Lower leg skin (tissue), 4 donors: ENCODE results near the gene EXO5. TPM values are rescaled to one million over a fixed set of nuclear protein-coding genes. Genes with fewer than 3 reads are reported as not detected.
"Not testable (repeated sequence)": the region's sequence is repeated elsewhere in the genome, so short reads cannot be mapped to it uniquely, and the experiment has no call there.

ENCODE experiments used
- DNase-seq, 2 donors: peaks; one replicate each; pipeline ENCODE4 v3.0.0-alpha.2; 2019; ENCODE audit warnings: low spot score in 2 of 2
- H3K4me3 ChIP-seq: fragments of 200-600 bp; sonication (generic); 2 replicates; pipeline ENCODE4 v1.5.1; 2017; ENCODE audit warnings: mild to moderate bottlenecking, low read depth; ENCODE audit not compliant: poor library complexity, severe bottlenecking
- CTCF ChIP-seq, 3 donors: fragments of 450-650 bp; IDR thresholded peaks; one replicate each; pipeline ENCODE4 v1.5.1; 2016; ENCODE audit warnings: antibody characterized with exemption in 3 of 3, mild to moderate bottlenecking in 3 of 3, moderate library complexity in 2 of 3
- POLR2A ChIP-seq, 2 donors: fragments of 450-650 bp; IDR thresholded peaks; one replicate each; pipeline ENCODE4 v1.6.1; 2016 to 2017; ENCODE audit warnings: antibody characterized with exemption in 2 of 2, mild to moderate bottlenecking in 1 of 2, moderate library complexity in 1 of 2
- WGBS, 2 donors: methylation state at CpG; one replicate each; pipeline ENCODE4 v1.1.5; 2018; 5-methylcytosine and 5-hydroxymethylcytosine counted together
- intact Hi-C: fragments of 100-400 bp; cut with DNase I; formaldehyde crosslinking; loops from one replicate; pipeline ENCODE4 v1.15.0; 2023; ENCODE audit warnings: low total_unique reads
- total RNA-seq, 4 donors: library from RNA; depleted of rRNA; stranded (reverse); fragments of >200 nt; gene quantifications; one replicate each; pipeline ENCODE4 v1.1.0, GENCODE V29; 2016

The EXO5 gene
- total RNA-seq, 4 donors from 2014 or later = 4.2 to 6.0 (median 5.1) TPM

DNA sequence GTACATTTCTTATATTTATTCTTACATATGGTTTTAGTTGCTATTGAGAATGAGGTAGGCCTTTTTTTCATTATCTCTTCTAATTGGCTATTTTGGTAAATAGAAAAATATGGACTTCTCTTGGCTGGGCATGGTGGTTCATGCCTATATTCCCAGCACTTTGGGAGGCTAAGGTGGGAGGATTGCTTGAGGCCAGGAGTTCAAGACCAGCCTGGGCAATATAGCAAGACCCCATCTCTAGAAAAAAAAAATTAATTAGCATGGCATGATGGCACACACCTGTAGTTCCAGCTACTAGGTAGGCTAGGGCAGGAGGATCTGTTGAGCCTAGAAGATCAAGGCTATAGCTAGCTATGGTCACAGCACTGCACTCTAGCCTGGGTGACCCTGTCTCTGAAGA is 26.0 kb downstream of the EXO5 start:
- no peak for DNase-seq
- intact Hi-C loops = no loop called here
- no peak for TF ChIP-seq CTCF (IDR thresholded peaks at IDR 0.05)
- TF ChIP-seq POLR2A (IDR thresholded peaks at IDR 0.05) = no peak
- no peak overlapping the region for H3K4me3 ChIP-seq

- 95 to 98% methylated on average over 2 of the region's 2 CpGs for WGBS, 2 donors
- TF ChIP-seq POLR2A (IDR thresholded peaks at IDR 0.05) = no peak
- no peak for TF ChIP-seq CTCF (IDR thresholded peaks at IDR 0.05)
- intact Hi-C loops = no loop called here
Measured at GRCh38 chr1:40535732-40536131, 27.2 kb downstream of the EXO5 start.

GRCh38 chr1:40539338-40539737 is 30.8 kb downstream of the EXO5 start:
- no peak for TF ChIP-seq POLR2A (IDR thresholded peaks at IDR 0.05)
- TF ChIP-seq CTCF (IDR thresholded peaks at IDR 0.05) = no peak

More at GRCh38 chr1:40535732-40536131, 27.2 kb downstream of the EXO5 start:
- DNase-seq = no peak
- H3K4me3 ChIP-seq = no peak overlapping the region

GRCh38 chr1:40546957-40547356 is 38.4 kb downstream of the EXO5 start:
- TF ChIP-seq POLR2A (IDR thresholded peaks at IDR 0.05) (no peak), CTCF (IDR thresholded peaks at IDR 0.05) (no peak)
- no peak overlapping the region for H3K4me3 ChIP-seq
- DNase-seq = no peak
- WGBS, 2 donors = 93 to 96% methylated on average over 4 of the region's 4 CpGs
- intact Hi-C loops = no loop called here

More at GRCh38 chr1:40539338-40539737, 30.8 kb downstream of the EXO5 start:
- intact Hi-C loops = no loop called here
- no peak for DNase-seq
- WGBS, 2 donors = 79 to 81% methylated on average over 7 of the region's 7 CpGs
- no peak overlapping the region for H3K4me3 ChIP-seq

- intact Hi-C loops = no loop called here
- no peak for TF ChIP-seq POLR2A (IDR thresholded peaks at IDR 0.05)
- no peak for TF ChIP-seq CTCF (IDR thresholded peaks at IDR 0.05)
- DNase-seq = no peak
Measured at GRCh38 chr1:40553017-40553416, 44.5 kb downstream of the EXO5 start.

DNA sequence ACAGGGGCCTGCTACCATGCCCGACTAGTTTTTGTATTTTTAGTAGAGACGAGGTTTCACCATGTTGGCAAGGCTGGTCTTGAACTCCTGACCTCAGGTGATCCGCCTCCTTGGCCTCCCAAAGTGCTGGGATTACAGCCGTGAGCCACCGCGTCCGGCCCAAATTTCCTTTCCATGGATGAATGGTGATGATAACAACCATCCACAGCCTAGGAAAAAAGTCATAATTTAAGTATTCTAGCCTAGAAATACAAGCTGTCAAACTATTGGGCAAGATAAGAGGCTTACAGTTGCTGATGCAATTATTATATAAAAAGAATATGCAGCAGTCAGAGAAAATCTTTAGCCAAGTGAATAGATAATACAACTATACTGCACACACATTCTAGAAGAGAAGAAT is 46.2 kb downstream of the EXO5 start:
- WGBS, 2 donors = 77 to 82% methylated on average over 7 of the region's 7 CpGs

More at GRCh38 chr1:40553017-40553416, 44.5 kb downstream of the EXO5 start:
- WGBS, 2 donors = 69% methylated on average over 4 of the region's 4 CpGs
- no peak overlapping the region for H3K4me3 ChIP-seq

More for the DNA sequence above, 46.2 kb downstream of the EXO5 start:
- H3K4me3 ChIP-seq, DNase-seq, intact Hi-C loops: not testable (repeated sequence)
